PFSK-1 (cell line): Measurements from ENCODE around the gene NKRF.

Source experiments
- FOXP2 ChIP-seq: optimal IDR thresholded peaks from 2 replicates; pipeline ENCODE3; 2011; ENCODE audit warnings: borderline replicate concordance, control low read depth, inconsistent platforms; ENCODE audit not compliant: insufficient read depth; ENCODE audit errors: extremely low read length, extremely low read depth
- POLR2AphosphoS5 ChIP-seq: IDR thresholded peaks from 2 replicates; pipeline ENCODE4 v1.6.1; 2012; ENCODE audit warnings: low read depth, mild to moderate bottlenecking, control low read depth, low read length, moderate library complexity
- REST ChIP-seq, 2 experiments: IDR thresholded peaks; 2 replicates each; pipeline versions ENCODE4 v1.6.1 to v1.8.0; 2011 to 2012; ENCODE audit warnings: low read depth in 2 of 2, low read length in 2 of 2, control low read depth in 1 of 2, inconsistent platforms in 1 of 2, mild to moderate bottlenecking in 1 of 2, moderate library complexity in 1 of 2; ENCODE audit not compliant: insufficient read depth in 1 of 2
- SIN3A ChIP-seq: IDR thresholded peaks from 2 replicates; pipeline ENCODE4 v1.6.1; 2012; ENCODE audit warnings: mild to moderate bottlenecking, low read length, moderate library complexity, borderline replicate concordance; ENCODE audit not compliant: insufficient read depth
- TAF1 ChIP-seq: IDR thresholded peaks from 2 replicates; pipeline ENCODE4 v1.6.1; 2012; ENCODE audit warnings: low read length, control low read depth, borderline replicate concordance; ENCODE audit not compliant: insufficient read depth

NKRF gene

GRCh38 chrX:119570351-119570835 lies 35.8 kb downstream of the NKRF start:
- no peak for TF ChIP-seq REST (IDR thresholded peaks at IDR 0.05; ENCODE audit: insufficient read depth in 1 of 2, low read depth in 2 of 2, low read length in 2 of 2)
- no peak for TF ChIP-seq FOXP2

DNA sequence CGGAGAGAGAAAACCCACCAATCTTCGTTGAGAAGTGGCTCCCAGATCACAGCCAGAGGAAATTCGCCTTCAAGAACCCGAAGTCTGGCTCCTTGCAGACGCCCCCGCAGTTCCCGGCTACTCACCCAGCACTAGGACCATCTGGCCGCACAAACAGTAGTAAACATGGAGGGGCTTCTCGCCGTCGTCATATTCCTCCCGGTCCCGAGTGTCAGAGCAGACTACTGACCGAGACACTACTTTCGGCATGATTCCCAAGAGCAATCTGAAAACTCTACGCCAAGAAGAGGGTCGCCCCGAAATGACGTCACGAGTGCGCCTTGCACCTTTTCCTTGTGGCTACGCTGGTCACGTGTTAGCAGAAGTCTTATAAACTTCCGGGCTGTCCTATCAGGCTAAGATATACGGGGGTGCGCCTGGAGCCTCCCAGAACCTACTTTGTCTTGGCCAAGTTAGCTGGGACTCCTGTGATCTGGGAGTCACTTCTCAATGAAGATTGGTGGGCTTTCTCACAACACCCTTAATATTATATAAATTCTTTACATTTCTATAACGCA lies 41.0 kb downstream of the NKRF start, which contains the start of gene STEEP1:
TSS of gene STEEP1 (minus strand) at position 303 of the 557 bp plus-strand sequence. CDS start at position 249, 54 bp downstream.
- no peak for TF ChIP-seq REST (IDR thresholded peaks at IDR 0.05; ENCODE audit: insufficient read depth in 1 of 2, low read depth in 2 of 2, low read length in 2 of 2)
- 0 out of 2 replicates have a peak, but pooled peaks have one; percentile 62 for TF ChIP-seq POLR2AphosphoS5
- peak; percentile 76; the same call in 1 of the 2 replicates for TF ChIP-seq SIN3A
- TF ChIP-seq FOXP2, result no peak
- TF ChIP-seq TAF1, result 0 out of 2 replicates have a peak, but pooled peaks have one; percentile 38

- no peak for TF ChIP-seq TAF1
- TF ChIP-seq REST (IDR thresholded peaks at IDR 0.05; ENCODE audit: insufficient read depth in 1 of 2, low read depth in 2 of 2, low read length in 2 of 2), result no peak
- no peak for TF ChIP-seq SIN3A
- TF ChIP-seq FOXP2, result no peak
- TF ChIP-seq POLR2AphosphoS5, result no peak
Observed at GRCh38 chrX:119552508-119552907, 53.7 kb downstream of the NKRF start.

GRCh38 chrX:119549327-119550016 lies 56.8 kb downstream of the NKRF start:
- no peak for TF ChIP-seq SIN3A
- TF ChIP-seq REST (IDR thresholded peaks at IDR 0.05; ENCODE audit: insufficient read depth in 1 of 2, low read depth in 2 of 2, low read length in 2 of 2), result no peak
- no peak for TF ChIP-seq TAF1
- no peak for TF ChIP-seq FOXP2
- no peak for TF ChIP-seq POLR2AphosphoS5
